Thoracic aorta (tissue), 2 donors: Measurements from ENCODE around the gene MAD1L1. TPM values are rescaled to one million over a fixed set of nuclear protein-coding genes. Genes with fewer than 3 reads are reported as not detected.

Experiments
- ATAC-seq: fragments of 150-250 bp; one replicate; pipeline ENCODE4 v1.8.0; 2017; ENCODE audit warnings: low read depth; ENCODE audit not compliant: insufficient number of reproducible peaks, low FRiP score
- DNase-seq: peaks from one replicate; pipeline ENCODE4 v3.0.0-alpha.2; 2020; ENCODE audit warnings: low spot score
- H3K27ac ChIP-seq, 2 donors: fragments of 200-600 bp; sonication (generic); 1 replicate in 1 of 2; 2 replicates in 1 of 2; pipeline ENCODE4 v1.5.1; 2016; ENCODE audit warnings: mild to moderate bottlenecking in 2 of 2, moderate library complexity in 2 of 2
- H3K27me3 ChIP-seq: fragments of 200-600 bp; sonication (generic); replicated peaks from 2 replicates; pipeline ENCODE4 v1.6.0; 2016; ENCODE audit warnings: mild to moderate bottlenecking; ENCODE audit not compliant: insufficient read depth
- H3K36me3 ChIP-seq: fragments of 200-600 bp; sonication (generic); one replicate; pipeline ENCODE4 v1.5.1; 2016
- H3K4me1 ChIP-seq, 2 donors: fragments of 200-600 bp; sonication (generic); 1 replicate in 1 of 2; 2 replicates in 1 of 2; pipeline versions ENCODE4 v1.5.1 to v1.6.0; 2016; ENCODE audit warnings: low read depth in 2 of 2, mild to moderate bottlenecking in 1 of 2; ENCODE audit not compliant: control insufficient read depth in 1 of 2
- H3K4me3 ChIP-seq: fragments of 200-600 bp; sonication (generic); 2 replicates; pipeline ENCODE4 v1.5.1; 2016; ENCODE audit warnings: mild to moderate bottlenecking
- H3K9me3 ChIP-seq: fragments of 200-600 bp; sonication (generic); 2 replicates; pipeline ENCODE4 v1.5.1; 2016
- CTCF ChIP-seq: fragments of 200-600 bp; sonication (generic); IDR thresholded peaks from one replicate; pipeline ENCODE4 v1.5.1; 2019; ENCODE audit warnings: antibody characterized with exemption
- total RNA-seq, 2 donors: library from RNA; depleted of rRNA; stranded (reverse); fragments of >200 nt; gene quantifications; one replicate each; pipeline versions ENCODE4 v1.1.0 to v1.2.3, GENCODE V29; 2016

MAD1L1 gene
- total RNA-seq, 2 donors from 2014 or later = 27.4 to 41.3 TPM

- peaks cover 5% of the 10 kb centered on the region for H3K36me3 ChIP-seq
- H3K4me1 ChIP-seq = no peaks in the 10 kb centered on the region
- ATAC-seq (no peak), DNase-seq (no peak)
- no peak overlapping the region for H3K4me3 ChIP-seq
- no peaks in the 10 kb centered on the region for H3K9me3 ChIP-seq
- H3K27ac ChIP-seq = no peak overlapping the region
- no peak for TF ChIP-seq CTCF
- H3K27me3 ChIP-seq = no peaks in the 10 kb centered on the region
These were observed 271.0 kb downstream of the MAD1L1 start for GRCh38 chr7:1961701-1962276.

GRCh38 chr7:1959305-1959704 lies 273.4 kb downstream of the MAD1L1 start:
- no peak overlapping the region for H3K4me3 ChIP-seq
- DNase-seq = no peak

GRCh38 chr7:1957471-1958225 lies 275.1 kb downstream of the MAD1L1 start:
- Histone ChIP-seq H3K9me3 (no peaks in the 10 kb centered on the region), H3K4me3 (no peak overlapping the region), H3K27me3 (no peaks in the 10 kb centered on the region), H3K4me1 (no peaks in the 10 kb centered on the region), H3K36me3 (peaks cover 5% of the 10 kb centered on the region), H3K27ac (no peak overlapping the region)
- TF ChIP-seq CTCF = no peak
- ATAC-seq = no peak
- no peak for DNase-seq

More at GRCh38 chr7:1959305-1959704, 273.4 kb downstream of the MAD1L1 start:
- Histone ChIP-seq H3K27ac (no peak overlapping the region), H3K9me3 (no peaks in the 10 kb centered on the region), H3K27me3 (no peaks in the 10 kb centered on the region), H3K4me1 (no peaks in the 10 kb centered on the region), H3K36me3 (peaks cover 5% of the 10 kb centered on the region)
- no peak for TF ChIP-seq CTCF
- ATAC-seq = no peak

- DNase-seq (no peak), ATAC-seq (no peak)
- no peak for TF ChIP-seq CTCF
- no peak overlapping the region for H3K27ac ChIP-seq
- H3K27me3 ChIP-seq = no peaks in the 10 kb centered on the region
- peaks cover 5% of the 10 kb centered on the region for H3K36me3 ChIP-seq
- H3K4me1 ChIP-seq = no peaks in the 10 kb centered on the region
- no peaks in the 10 kb centered on the region for H3K9me3 ChIP-seq
- no peak overlapping the region for H3K4me3 ChIP-seq
These were observed 275.9 kb downstream of the MAD1L1 start for GRCh38 chr7:1956611-1957470.

GRCh38 chr7:1956141-1956540 lies 276.6 kb downstream of the MAD1L1 start:
- Histone ChIP-seq H3K9me3 (no peaks in the 10 kb centered on the region), H3K4me1 (no peaks in the 10 kb centered on the region), H3K27me3 (no peaks in the 10 kb centered on the region), H3K27ac (no peak overlapping the region), H3K4me3 (no peak overlapping the region), H3K36me3 (peaks cover 5% of the 10 kb centered on the region)
- TF ChIP-seq CTCF = no peak
- ATAC-seq (no peak), DNase-seq (no peak)
